Natural killer cell (primary cell): Measurements from ENCODE around the gene HPSE. TPM values are rescaled to one million over a fixed set of nuclear protein-coding genes. Genes with fewer than 3 reads are reported as not detected.

Experiments
- ATAC-seq, 3 donors: fragments of 150-1000 bp in 2 of 3; fragments of 200-7000 bp in 1 of 3; cut with Tn5 transposase; 1 replicate in 1 of 3; 2 replicates in 2 of 3; pipeline ENCODE4 v1.10.0; 2021; ENCODE audit warnings: mild to moderate bottlenecking in 2 of 3, moderate library complexity in 2 of 3
- DNase-seq, 2 donors: peaks; one replicate each; pipeline versions ENCODE4 v3.0.0 to v3.0.0-alpha.2; 2013 to 2021; ENCODE audit warnings: mixed read lengths in 1 of 2
- H3K27ac ChIP-seq: one replicate; pipeline ENCODE4 v1.5.1; 2013; ENCODE audit warnings: mild to moderate bottlenecking, low read length
- H3K27me3 ChIP-seq: one replicate; pipeline ENCODE4 v1.6.1; 2013; ENCODE audit warnings: low read length; ENCODE audit not compliant: control insufficient read depth, insufficient read depth
- H3K36me3 ChIP-seq: one replicate; pipeline ENCODE4 v1.6.1; 2013; ENCODE audit warnings: low read length; ENCODE audit not compliant: control insufficient read depth, insufficient read depth
- H3K4me1 ChIP-seq: one replicate; pipeline ENCODE4 v1.6.1; 2013; ENCODE audit warnings: low read length; ENCODE audit not compliant: control insufficient read depth, insufficient read depth
- H3K4me3 ChIP-seq: one replicate; pipeline ENCODE4 v1.5.1; 2013; ENCODE audit warnings: low read length
- H3K9me3 ChIP-seq: one replicate; pipeline ENCODE4 v1.6.1; 2013; ENCODE audit warnings: low read length; ENCODE audit not compliant: control insufficient read depth, insufficient read depth
- H3K27ac Mint-ChIP-seq, 2 donors: one replicate each; pipeline ENCODE4 v1.8.0; 2022; ENCODE audit warnings: mild to moderate bottlenecking in 2 of 2, mixed read lengths in 2 of 2, moderate library complexity in 1 of 2
- H3K27me3 Mint-ChIP-seq, 2 donors: one replicate each; pipeline ENCODE4 v1.8.0; 2022; ENCODE audit warnings: low read depth in 2 of 2, mixed read lengths in 2 of 2
- H3K36me3 Mint-ChIP-seq: one replicate; pipeline ENCODE4 v1.8.0; 2022; ENCODE audit warnings: mixed read lengths
- H3K4me1 Mint-ChIP-seq, 2 donors: one replicate each; pipeline ENCODE4 v1.8.0; 2022; ENCODE audit warnings: mixed read lengths in 2 of 2
- H3K4me3 Mint-ChIP-seq: one replicate; pipeline ENCODE4 v1.8.0; 2022; ENCODE audit warnings: mild to moderate bottlenecking, moderate library complexity, mixed read lengths
- H3K9me3 Mint-ChIP-seq, 2 donors: one replicate each; pipeline ENCODE4 v1.8.0; 2022; ENCODE audit warnings: mixed read lengths in 2 of 2
- CTCF ChIP-seq: fragments of 200-600 bp; IDR thresholded peaks from one replicate; pipeline ENCODE4 v1.8.0; 2022; ENCODE audit warnings: antibody characterized with exemption
- WGBS: methylation state at CpG from one replicate; pipeline ENCODE4 v1.1.7; 2013; ENCODE audit warnings: missing lambda C conversion rate; ENCODE audit not compliant: insufficient coverage; 5-methylcytosine and 5-hydroxymethylcytosine counted together
- intact Hi-C: fragments of 100-400 bp; cut with micrococcal nuclease; formaldehyde crosslinking; loops from one replicate; pipeline ENCODE4 v1.14.2; 2022
- total RNA-seq, 4 donors: library from RNA; stranded (reverse); fragments of 120-200 nt in 1 of 4; gene quantifications; one replicate each; pipeline versions ENCODE4 v1.2.3 to v1.2.4, GENCODE V29; 2013 to 2022

HPSE gene
- total RNA-seq, 3 donors from 2014 or later (not counting 1 experiment from before 2014, with no cell fraction given), result 0.89 to 2.6 (median 1.5) TPM

GRCh38 chr4:83285055-83285407 lies 49.6 kb downstream of the HPSE start:
- ATAC-seq (peak; percentile 20 to 51 (median 29)), DNase-seq (peak in 1 of 2 donors; percentile 61)
- Mint-ChIP-seq H3K4me1 (peaks cover 33 to 37% of the 10 kb centered on the region in 2 donors), H3K4me3 (peak overlapping the region; percentile 96), H3K9me3 (no peaks in the 10 kb centered on the region), H3K27ac (peak overlapping the region; percentile 97 to 98), H3K27me3 (no peaks in the 10 kb centered on the region), H3K36me3 (no peaks in the 10 kb centered on the region)
- intact Hi-C loops, result loop anchor here (2.0 to 10.0 kb wide), 3 partner anchors 170 to 820 kb away; partner anchors contain the start of gene HELQ
- no peak for TF ChIP-seq CTCF
- H3K4me1 ChIP-seq, result peaks cover 12% of the 10 kb centered on the region
- H3K4me3 ChIP-seq, result peak overlapping the region; percentile 81
- 0% methylated on average over 9 of the region's 9 CpGs for WGBS
- H3K36me3 ChIP-seq, result no peaks in the 10 kb centered on the region
- H3K27ac ChIP-seq, result peak overlapping the region; percentile 80
- H3K9me3 ChIP-seq, result no peaks in the 10 kb centered on the region
- no peaks in the 10 kb centered on the region for H3K27me3 ChIP-seq

GRCh38 chr4:83284193-83285054 lies 50.2 kb downstream of the HPSE start, which contains the start of gene COQ2:
TSS of gene COQ2 (minus strand) at chr4:83284798. CDS start at chr4:83284764, 34 bp downstream.
- peak within 1 kb of the TSS; percentile 80 for H3K27ac ChIP-seq
- H3K4me3 ChIP-seq, result peak within 1 kb of the TSS; percentile 81
- peaks cover 33 to 37% of the 10 kb centered on the region in 2 donors for H3K4me1 Mint-ChIP-seq
- WGBS, result under 1% methylated on average over 75 of the region's 76 CpGs
- H3K9me3 Mint-ChIP-seq, result no peaks in the 10 kb centered on the region
- H3K27ac Mint-ChIP-seq, result peak within 1 kb of the TSS; percentile 97 to 98
- H3K36me3 Mint-ChIP-seq, result no peaks in the 10 kb centered on the region
- peak; percentile 87 to 93 (median 88) for ATAC-seq
- H3K27me3 ChIP-seq, result no peaks in the 10 kb centered on the region
- no peaks in the 10 kb centered on the region for H3K27me3 Mint-ChIP-seq
- DNase-seq, result peak; percentile 96 to 97
- no peaks in the 10 kb centered on the region for H3K9me3 ChIP-seq
- TF ChIP-seq CTCF, result no peak
- H3K36me3 ChIP-seq, result no peaks in the 10 kb centered on the region
- peaks cover 12% of the 10 kb centered on the region for H3K4me1 ChIP-seq
- intact Hi-C loops, result loop anchor here (1.0 to 10.0 kb wide), 5 partner anchors 72 to 820 kb away; partner anchors contain the start of genes HELQ and SEC31A
- peak within 1 kb of the TSS; percentile 96 for H3K4me3 Mint-ChIP-seq

DNA sequence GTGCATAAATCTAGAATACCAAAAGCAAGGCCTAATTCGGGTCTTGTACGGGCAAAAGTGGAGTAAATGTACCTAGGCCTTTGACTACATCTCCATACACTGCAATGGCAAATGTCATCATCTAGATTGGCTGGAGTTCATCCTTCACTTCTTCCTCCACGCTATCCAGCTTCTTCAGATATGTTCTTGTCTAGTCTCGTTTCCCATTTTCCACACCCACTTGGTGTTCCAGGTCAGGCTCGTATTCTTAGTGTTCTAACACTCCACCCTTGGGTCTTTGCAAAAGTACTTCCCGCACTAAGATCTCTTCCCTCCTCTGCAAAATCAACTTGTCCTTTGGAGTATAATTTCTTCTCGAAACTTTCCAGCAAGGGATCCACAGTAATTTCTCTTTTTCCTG lies 51.5 kb downstream of the HPSE start:
- intact Hi-C loops, result loop anchor here (5.0 to 10.0 kb wide), 3 partner anchors 391 to 818 kb away; partner anchors contain the start of gene SEC31A
- Mint-ChIP-seq H3K27me3 (no peaks in the 10 kb centered on the region), H3K36me3 (no peaks in the 10 kb centered on the region), H3K27ac (peak overlapping the region; percentile 97 to 98), H3K4me1 (peaks cover 33 to 37% of the 10 kb centered on the region in 2 donors), H3K4me3 (peak overlapping the region; percentile 96), H3K9me3 (no peaks in the 10 kb centered on the region)
- no peak overlapping the region for H3K27ac ChIP-seq
- H3K27me3 ChIP-seq, result no peaks in the 10 kb centered on the region
- H3K4me1 ChIP-seq, result peaks cover 12% of the 10 kb centered on the region
- H3K4me3 ChIP-seq, result no peak overlapping the region
- WGBS, result 95% methylated on average over 7 of the region's 7 CpGs
- ATAC-seq, result no peak
- DNase-seq, result no peak
- H3K36me3 ChIP-seq, result peaks cover 7% of the 10 kb centered on the region
- no peak for TF ChIP-seq CTCF
- H3K9me3 ChIP-seq, result no peaks in the 10 kb centered on the region
